Lower leg skin (tissue), 3 donors: Measurements from ENCODE around the gene ANAPC5.

Source experiments
- CTCF ChIP-seq, 3 donors: fragments of 450-650 bp; IDR thresholded peaks; one replicate each; pipeline ENCODE4 v1.5.1; 2016; ENCODE audit warnings: antibody characterized with exemption in 3 of 3, mild to moderate bottlenecking in 3 of 3, moderate library complexity in 2 of 3
- POLR2A ChIP-seq, 2 donors: fragments of 450-650 bp; IDR thresholded peaks; one replicate each; pipeline ENCODE4 v1.6.1; 2016 to 2017; ENCODE audit warnings: antibody characterized with exemption in 2 of 2, mild to moderate bottlenecking in 1 of 2, moderate library complexity in 1 of 2

GRCh38 chr12:121334513-121335343 lies 17.5 kb downstream of the ANAPC5 start:
- peak in 1 of 3 donors; percentile 15 for TF ChIP-seq CTCF (IDR thresholded peaks at IDR 0.05)
- TF ChIP-seq POLR2A (IDR thresholded peaks at IDR 0.05), result no peak
